DOHH2 (cell line): ENCODE data around the gene SGF29.

Source experiments
- CTCF ChIP-seq: fragments of 200-600 bp; sonication (generic); IDR thresholded peaks from one replicate; pipeline ENCODE4 v1.5.1; 2014; ENCODE audit warnings: antibody characterized with exemption, mild to moderate bottlenecking, low read depth, low read length; ENCODE audit not compliant: poor library complexity, severe bottlenecking
- EZH2phosphoT487 ChIP-seq: fragments of 200-600 bp; sonication (generic); IDR thresholded peaks from 2 replicates; pipeline ENCODE4 v1.6.1; 2017; ENCODE audit warnings: borderline replicate concordance, mild to moderate bottlenecking, antibody characterized with exemption, low read length, moderate library complexity, mixed read lengths

GRCh38 chr16:28623172-28623711 lies 69.5 kb downstream of the SGF29 start:
- TF ChIP-seq CTCF (peak; percentile 7), EZH2phosphoT487 (no peak)
